ENCODE results near the gene RPH3AL.

- TF ChIP-seq CTCF (conservative IDR thresholded peaks at IDR 0.05) (no peak), EZH2 (IDR thresholded peaks at IDR 0.05; ENCODE audit: low read depth) (no peak)
These were observed 37.4 kb upstream of the RPH3AL start for GRCh38 chr17:390025-390424.
